ENCODE results near the gene LAPTM4A.
A peak's percentile ranks its signal among the peaks of the same experiment; 100 is the strongest.

The LAPTM4A gene

DNA sequence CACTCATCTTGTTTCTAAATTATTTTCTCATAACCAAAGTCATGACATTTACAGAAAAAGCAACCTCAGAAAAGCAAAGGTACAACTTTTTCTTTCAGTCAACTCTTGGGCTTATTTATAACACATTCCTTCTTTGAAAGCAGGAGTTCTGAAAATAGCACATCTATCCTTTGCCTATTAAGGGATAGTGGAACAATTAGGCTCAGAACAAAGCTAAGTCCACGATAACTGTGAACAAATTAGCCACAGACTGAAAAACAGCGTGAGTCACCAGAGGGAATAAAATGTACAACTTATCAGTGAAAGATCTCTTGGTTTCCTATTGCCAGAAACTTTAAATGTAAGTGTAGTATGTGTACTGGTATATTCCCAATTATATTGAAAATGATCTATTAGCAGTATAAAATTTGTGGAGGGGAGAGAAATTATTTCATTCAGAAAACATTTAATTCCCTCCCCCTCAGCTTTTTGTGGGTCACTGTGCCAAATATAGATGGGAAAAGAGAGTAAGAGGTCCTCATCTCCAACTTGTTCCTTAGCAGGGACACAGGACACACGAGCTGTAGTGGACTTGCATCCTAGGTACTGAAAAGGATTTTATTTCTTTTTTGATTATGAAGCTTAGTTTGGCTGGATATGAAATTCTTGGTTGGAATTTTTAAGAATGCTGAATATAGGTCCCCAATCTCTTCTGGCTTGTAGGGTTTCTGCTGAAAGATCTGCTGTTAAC is 23.6 kb downstream of the LAPTM4A start:
- H3K4me3 ChIP-seq (ENCODE audit: low read depth, low read length): no peak overlapping the region
- no peak for DNase-seq (ENCODE audit: low read depth)

GRCh38 chr2:20027260-20027677 is 24.2 kb downstream of the LAPTM4A start:
- DNase-seq (ENCODE audit: low read depth): no peak
- H3K4me3 ChIP-seq (ENCODE audit: low read depth, low read length): no peak overlapping the region

GRCh38 chr2:20025065-20025786 is 26.2 kb downstream of the LAPTM4A start:
- DNase-seq (ENCODE audit: low read depth): no peak

DNA sequence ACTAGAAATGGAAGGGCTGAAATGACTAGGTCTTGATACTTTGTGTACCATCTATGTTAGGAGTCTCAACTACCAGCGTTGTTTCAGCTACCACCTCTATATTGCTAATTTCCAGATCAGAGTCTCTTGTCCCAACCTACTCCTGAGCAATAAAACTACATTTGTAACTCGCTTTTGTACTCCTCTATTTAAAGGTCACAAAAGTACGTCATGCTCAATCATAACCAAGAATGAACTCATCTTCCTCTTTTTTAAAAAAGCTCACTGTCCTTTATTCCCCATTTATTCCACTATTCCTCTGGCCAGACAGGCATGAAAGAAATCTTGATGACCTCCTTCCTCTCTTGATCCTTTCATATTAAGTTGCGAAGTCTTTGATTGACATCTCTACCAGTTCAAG is 27.7 kb downstream of the LAPTM4A start:
- DNase-seq (ENCODE audit: low read depth): no peak
- no peak overlapping the region for H3K4me3 ChIP-seq (ENCODE audit: low read depth, low read length)

More at GRCh38 chr2:20025065-20025786, 26.2 kb downstream of the LAPTM4A start:
- H3K4me3 ChIP-seq (ENCODE audit: low read depth, low read length): no peak overlapping the region

GRCh38 chr2:20021405-20022009 is 29.9 kb downstream of the LAPTM4A start:
- no peak overlapping the region for H3K4me3 ChIP-seq (ENCODE audit: low read depth, low read length)

GRCh38 chr2:20019747-20020146 is 31.7 kb downstream of the LAPTM4A start:
- no peak for DNase-seq (ENCODE audit: low read depth)
- no peak overlapping the region for H3K4me3 ChIP-seq (ENCODE audit: low read depth, low read length)

More at GRCh38 chr2:20021405-20022009, 29.9 kb downstream of the LAPTM4A start:
- DNase-seq (ENCODE audit: low read depth): no peak

- DNase-seq (ENCODE audit: low read depth): no peak
- H3K4me3 ChIP-seq (ENCODE audit: low read depth, low read length): no peak overlapping the region
These were observed 32.8 kb downstream of the LAPTM4A start for GRCh38 chr2:20018601-20019152.

- DNase-seq (ENCODE audit: low read depth): no peak
- no peak overlapping the region for H3K4me3 ChIP-seq (ENCODE audit: low read depth, low read length)
These were observed 35.1 kb downstream of the LAPTM4A start for GRCh38 chr2:20016346-20016745.

DNA sequence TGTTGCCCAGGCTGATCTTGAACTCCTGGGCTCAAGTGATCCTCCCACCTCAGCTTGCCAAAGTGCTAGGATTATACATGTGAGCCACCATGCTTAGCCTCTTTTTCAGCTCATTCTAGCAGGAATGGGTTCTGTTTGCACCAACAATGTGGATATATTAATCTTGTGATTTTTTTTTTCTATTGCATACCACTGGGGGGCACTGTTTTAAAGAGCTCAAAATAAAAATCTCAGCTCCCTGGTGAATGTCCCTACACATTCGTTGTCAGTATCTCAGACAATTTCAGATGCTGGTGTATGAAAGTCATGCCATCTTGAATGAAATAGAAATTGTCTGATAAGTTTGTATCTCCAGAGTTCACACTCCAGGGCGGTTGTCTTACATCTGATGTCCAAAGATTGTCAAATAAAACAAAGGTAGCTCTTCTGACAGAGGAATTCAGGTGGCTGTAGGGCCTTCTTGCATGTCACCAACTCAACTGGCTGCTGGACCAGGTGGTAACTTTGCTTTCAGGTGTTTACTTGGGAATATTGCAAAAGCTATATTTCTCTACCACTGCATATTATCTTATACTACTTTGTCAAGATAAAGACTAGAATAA is 35.8 kb downstream of the LAPTM4A start:
- DNase-seq (ENCODE audit: low read depth): no peak
- H3K4me3 ChIP-seq (ENCODE audit: low read depth, low read length): no peak overlapping the region

GRCh38 chr2:20013126-20013849 is 38.1 kb downstream of the LAPTM4A start:
- peak overlapping the region; percentile 46 for H3K4me3 ChIP-seq (ENCODE audit: low read depth, low read length)
- DNase-seq (ENCODE audit: low read depth): no peak

DNA sequence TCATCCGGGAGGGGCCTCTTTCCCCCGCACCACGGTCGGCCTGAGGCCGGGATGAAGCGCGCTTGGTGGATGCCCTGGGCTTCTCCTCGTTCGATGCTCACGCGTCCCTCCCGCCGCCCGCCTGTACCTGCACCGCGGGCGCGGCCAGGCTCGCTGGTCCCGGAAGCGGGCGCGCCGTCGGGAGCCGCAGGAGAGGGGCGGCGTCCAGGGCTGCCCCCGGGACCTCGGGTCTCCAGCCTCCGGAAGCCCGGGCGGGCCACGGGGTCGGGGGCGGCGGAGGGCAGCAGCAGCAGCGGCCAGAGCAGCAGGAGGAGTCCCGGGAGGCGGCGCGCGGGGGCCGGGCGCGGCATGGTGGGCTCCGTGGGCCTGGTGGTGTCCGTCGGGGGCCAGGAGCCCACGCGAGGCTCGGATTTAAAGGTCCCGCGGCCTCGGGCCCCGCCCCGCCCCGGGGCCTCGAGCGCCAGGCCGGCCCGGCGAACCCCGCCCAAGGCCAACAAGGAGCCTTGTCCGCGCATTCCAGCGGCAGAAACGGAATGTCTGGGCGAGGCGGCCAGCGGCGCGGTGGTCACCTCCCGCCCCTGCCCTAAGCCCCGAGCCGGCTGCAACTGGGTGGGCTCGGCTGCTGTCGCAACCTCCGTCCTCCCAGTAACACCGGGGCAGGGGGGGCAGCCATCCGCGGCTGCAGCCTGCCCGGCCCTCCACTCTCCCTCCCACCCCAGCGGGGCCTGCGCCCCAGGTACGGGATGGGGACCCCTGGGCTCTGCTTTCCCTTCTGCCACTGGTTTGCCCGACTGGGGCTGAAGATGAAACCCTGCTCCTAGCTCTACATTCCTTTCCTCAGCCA is 38.9 kb downstream of the LAPTM4A start, which contains the start of gene MATN3:
TSS of gene MATN3 (minus strand) at position 387 of the 844 bp plus-strand sequence. CDS start at position 350, 37 bp downstream.
- H3K4me3 ChIP-seq (ENCODE audit: low read depth, low read length): peak within 1 kb of the TSS; percentile 46
- DNase-seq (ENCODE audit: low read depth): no peak

- peak overlapping the region; percentile 46 for H3K4me3 ChIP-seq (ENCODE audit: low read depth, low read length)
These were observed 39.5 kb downstream of the LAPTM4A start for GRCh38 chr2:20012032-20012281.

DNA sequence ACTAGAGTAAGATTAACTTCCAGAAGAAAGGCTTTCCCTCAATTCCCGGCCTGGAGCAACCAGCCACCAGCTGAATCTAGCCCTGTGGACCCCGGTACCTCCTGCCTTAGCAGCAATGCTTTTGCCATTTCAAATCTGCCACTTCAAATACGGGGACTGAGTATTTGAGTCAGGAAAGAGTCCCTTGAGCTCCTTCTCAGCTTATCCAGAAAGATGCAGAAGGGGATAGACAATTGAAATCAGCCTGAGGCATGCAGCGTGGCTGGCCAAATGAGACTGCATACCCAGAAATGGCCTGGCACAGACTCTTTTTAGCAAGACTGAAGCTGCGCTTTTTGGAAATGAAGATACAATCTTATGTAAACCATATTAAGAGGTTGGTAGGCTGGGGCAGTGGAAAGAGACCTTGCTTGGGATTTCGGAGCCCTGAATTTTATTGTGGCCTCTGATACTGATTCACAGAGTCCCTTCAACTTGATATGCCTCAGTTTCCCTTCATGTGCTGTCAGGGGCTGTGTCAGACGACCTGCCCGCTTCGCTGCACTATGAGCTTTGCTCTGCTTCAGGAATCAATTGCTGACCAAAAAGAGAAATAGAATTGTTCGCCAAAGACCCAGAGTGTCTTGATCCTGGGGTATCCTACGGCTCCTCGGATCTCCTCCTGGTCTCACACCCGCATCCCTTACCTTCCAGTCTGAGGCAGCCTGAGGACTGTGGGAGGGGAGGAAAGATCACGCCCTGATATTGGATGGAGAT is 40.0 kb downstream of the LAPTM4A start:
- DNase-seq (ENCODE audit: low read depth): no peak
- no peak overlapping the region for H3K4me3 ChIP-seq (ENCODE audit: low read depth, low read length)

More at GRCh38 chr2:20012032-20012281, 39.5 kb downstream of the LAPTM4A start:
- no peak for DNase-seq (ENCODE audit: low read depth)

- H3K4me3 ChIP-seq (ENCODE audit: low read depth, low read length): no peak overlapping the region
- DNase-seq (ENCODE audit: low read depth): no peak
These were observed 42.7 kb downstream of the LAPTM4A start for GRCh38 chr2:20008703-20009102.

DNA sequence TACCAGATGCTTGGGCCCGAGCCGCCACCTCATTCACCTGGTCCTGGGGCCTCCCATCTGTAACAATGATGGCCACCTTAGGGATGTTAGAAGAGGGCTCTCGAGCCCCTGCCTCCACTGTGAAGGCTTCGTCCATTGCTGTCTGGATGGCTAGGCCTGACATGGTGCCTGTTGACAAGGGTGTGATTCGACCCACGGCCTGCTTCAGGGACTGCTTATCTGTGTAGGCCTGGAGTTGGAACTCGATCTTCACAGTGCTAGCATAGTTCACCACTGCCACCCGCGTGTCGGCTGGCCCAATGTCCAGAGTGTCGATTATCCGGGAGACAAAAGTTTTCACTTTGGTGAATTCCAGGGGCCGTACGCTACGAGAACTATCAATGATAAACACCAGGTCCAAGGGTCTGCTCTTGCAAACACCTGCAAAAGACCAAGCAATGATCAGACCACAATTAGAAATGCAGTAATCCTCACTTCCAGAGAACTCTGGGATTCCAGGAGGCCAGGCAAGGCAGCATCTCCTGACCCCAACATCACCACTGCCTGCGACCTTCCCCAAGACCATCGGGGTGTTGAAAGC is 45.4 kb downstream of the LAPTM4A start:
- no peak for DNase-seq (ENCODE audit: low read depth)
- no peak overlapping the region for H3K4me3 ChIP-seq (ENCODE audit: low read depth, low read length)

- no peak for DNase-seq (ENCODE audit: low read depth)
- no peak overlapping the region for H3K4me3 ChIP-seq (ENCODE audit: low read depth, low read length)
These were observed 46.3 kb downstream of the LAPTM4A start for GRCh38 chr2:20005067-20005627.

DNA sequence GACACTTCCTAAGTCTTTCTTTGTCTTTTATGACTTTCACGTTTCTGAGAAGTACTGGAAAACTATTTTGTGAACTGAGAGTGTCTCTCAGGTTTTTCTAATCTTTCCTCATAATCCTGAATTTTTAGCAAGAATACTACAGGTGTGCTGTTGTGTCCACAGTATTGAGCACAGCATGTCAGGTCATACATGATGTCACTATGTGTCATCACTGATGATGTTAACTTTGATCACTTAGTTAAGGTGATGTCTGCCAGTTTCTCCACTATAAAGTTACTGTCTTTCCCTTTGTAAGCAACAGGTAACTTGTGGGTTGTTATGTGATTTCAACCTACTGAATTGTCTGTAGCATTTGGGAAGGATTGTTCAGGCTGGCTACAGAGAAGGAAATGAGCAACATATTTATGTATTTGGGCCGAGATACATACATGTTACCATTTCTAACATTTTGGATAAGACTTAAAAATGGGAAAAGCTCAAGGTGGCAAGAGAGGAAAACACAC is 50.0 kb downstream of the LAPTM4A start:
- no peak for DNase-seq (ENCODE audit: low read depth)
- H3K4me3 ChIP-seq (ENCODE audit: low read depth, low read length): no peak overlapping the region
